HG03469 (cell line): ENCODE results near the gene HTN1.
A peak's percentile ranks its signal among the peaks of the same experiment; 100 is the strongest.
"Not testable (repeated sequence)": the region's sequence is repeated elsewhere in the genome, so short reads cannot be mapped to it uniquely, and the experiment has no call there.

ENCODE experiments used
- ATAC-seq: cut with Tn5 transposase; IDR thresholded peaks from one replicate; pipeline ENCODE4 v1.9.1; 2021; ENCODE audit warnings: mild to moderate bottlenecking, moderate library complexity, moderate number of reproducible peaks; ENCODE audit not compliant: unreplicated experiment

Gene HTN1

DNA sequence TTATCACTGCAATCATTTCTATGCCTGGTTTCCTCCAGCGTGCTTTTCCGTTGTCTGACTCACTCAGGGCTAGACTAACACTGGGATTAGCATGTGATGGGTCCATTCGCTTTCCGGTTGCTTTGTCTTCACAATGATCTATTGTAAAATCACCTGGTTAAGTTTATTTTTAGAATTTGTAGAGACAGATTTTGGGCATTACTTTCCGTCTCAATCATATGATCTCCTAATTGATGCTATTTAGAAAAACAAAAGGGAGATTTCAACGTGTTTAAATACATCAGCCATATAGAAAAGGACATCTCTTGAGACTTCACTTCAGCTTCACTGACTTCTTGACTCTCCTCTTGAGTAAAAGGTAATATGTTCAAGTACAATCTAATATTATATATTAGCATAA lies at the start of gene HTN1:
HTN1 (plus strand) TSS at position 301 of the 400 bp plus-strand sequence. CDS start 2,639 bp downstream, outside the sequence.
- ATAC-seq, result not testable (repeated sequence)

- ATAC-seq, result no peak
Observed at GRCh38 chr4:70000711-70001110, 49.5 kb upstream of the HTN1 start.

GRCh38 chr4:70002507-70002906 lies 47.7 kb upstream of the HTN1 start:
- no peak for ATAC-seq

DNA sequence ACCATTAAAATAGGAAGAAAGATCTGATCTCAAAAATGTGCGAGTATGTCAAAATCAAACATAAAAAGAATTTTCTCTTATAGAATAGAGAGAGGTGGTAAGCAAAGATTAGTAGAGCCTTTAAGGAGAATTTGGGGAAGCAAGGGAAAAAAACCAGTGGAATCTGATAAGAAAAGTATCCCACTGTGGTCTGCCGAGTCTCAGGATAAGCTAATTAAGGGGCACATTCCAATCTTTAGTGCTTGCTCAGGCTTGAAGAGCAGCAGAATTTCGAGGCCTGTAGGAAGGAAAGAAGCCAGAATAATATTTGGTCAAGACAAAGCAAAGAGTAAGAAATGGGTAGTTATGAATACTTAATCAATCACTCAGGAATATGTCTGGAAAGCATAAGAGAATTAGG lies 41.5 kb upstream of the HTN1 start:
- no peak for ATAC-seq

GRCh38 chr4:70019006-70019405 lies 31.2 kb upstream of the HTN1 start:
- ATAC-seq, result not testable (repeated sequence)

- ATAC-seq, result no peak
Observed at GRCh38 chr4:70023218-70023617, 27.0 kb upstream of the HTN1 start.

DNA sequence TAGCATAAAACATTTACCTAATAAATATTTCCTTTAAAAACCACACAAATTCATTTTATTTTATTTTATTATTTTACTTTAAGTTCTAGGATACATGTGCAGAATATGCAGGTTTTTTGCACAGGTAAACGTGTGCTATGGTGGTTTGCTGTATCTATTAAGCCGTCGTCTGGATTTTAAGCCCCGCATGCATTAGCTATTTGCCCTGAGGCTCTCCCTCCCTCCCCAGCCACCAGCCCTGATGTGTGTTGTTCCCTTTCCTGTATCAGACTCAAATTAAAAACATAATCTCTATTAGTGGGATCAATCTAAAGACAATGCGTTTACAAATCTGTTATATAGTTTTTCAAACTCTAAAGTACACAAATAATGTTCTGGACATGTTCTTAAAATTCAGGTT lies 23.2 kb upstream of the HTN1 start:
- ATAC-seq, result no peak

DNA sequence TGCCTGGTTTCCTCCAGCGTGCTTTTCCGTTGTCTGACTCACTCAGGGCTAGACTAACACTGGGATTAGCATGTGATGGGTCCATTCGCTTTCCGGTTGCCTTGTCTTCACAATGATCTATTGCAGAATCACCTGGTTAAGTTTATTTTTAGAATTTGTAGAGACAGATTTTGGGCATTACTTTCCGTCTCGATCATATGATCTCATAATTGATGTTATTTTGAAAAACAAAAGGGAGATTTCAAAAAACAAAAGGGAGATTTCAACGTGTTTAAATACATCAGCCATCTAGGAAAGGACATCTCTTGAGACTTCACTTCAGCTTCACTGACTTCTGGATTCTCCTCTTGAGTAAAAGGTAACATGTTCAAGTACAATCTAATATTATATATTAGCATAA lies 22.1 kb upstream of the HTN1 start, which contains the start of gene HTN3:
HTN3 (plus strand) TSS at position 301 of the 400 bp plus-strand sequence. CDS start 2,282 bp downstream, outside the sequence.
- not testable (repeated sequence) for ATAC-seq

- ATAC-seq, result not testable (repeated sequence)
Observed at GRCh38 chr4:70037559-70037958, 12.7 kb upstream of the HTN1 start.

GRCh38 chr4:70039928-70040327 lies 10.3 kb upstream of the HTN1 start:
- not testable (repeated sequence) for ATAC-seq

GRCh38 chr4:70041652-70042286 lies 8.5 kb upstream of the HTN1 start:
- ATAC-seq, result no peak

- ATAC-seq, result not testable (repeated sequence)
Observed at GRCh38 chr4:70056534-70056933, 6.3 kb downstream of the HTN1 start.

DNA sequence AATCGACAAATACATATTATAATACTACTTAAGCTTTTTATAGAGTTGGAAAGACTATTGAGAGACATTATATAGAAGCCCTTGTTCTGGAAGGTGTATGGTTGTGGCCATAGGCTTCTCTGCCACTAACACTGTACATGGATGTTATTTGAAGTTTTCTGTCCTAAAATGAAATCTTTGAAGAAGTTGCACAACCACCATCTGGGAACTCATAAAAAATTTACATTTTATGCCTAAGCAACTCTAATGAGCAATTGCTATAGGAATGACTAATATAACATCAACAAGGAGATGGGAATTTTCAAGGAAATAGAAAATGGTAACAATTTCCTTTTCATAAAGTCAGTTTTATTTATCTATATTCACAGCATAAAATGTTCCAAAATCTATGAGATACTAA lies 7.4 kb downstream of the HTN1 start:
- ATAC-seq, result no peak

- ATAC-seq, result no peak
Observed at GRCh38 chr4:70059149-70059548, 8.9 kb downstream of the HTN1 start.

- peak; percentile 94 for ATAC-seq
Observed at GRCh38 chr4:70062000-70062399, 11.8 kb downstream of the HTN1 start.

DNA sequence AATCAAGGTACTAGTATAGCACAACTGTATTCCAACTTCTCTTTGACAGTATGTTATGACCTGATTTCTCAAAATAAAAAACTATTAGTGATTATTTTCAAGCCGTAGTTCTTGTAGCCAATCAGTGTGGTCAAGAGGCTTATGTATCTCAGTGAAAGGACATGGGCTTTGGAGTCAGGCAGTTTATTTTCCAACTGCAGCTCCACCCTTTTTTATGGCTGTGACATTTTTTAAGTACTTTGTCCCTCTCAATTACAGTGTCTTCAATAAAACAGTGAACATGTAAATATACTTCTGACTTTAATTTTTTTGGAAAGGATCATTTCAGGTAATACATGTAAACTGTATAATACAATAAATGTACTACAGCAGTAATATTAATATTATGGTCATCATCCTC lies 30.0 kb downstream of the HTN1 start:
- ATAC-seq, result no peak

DNA sequence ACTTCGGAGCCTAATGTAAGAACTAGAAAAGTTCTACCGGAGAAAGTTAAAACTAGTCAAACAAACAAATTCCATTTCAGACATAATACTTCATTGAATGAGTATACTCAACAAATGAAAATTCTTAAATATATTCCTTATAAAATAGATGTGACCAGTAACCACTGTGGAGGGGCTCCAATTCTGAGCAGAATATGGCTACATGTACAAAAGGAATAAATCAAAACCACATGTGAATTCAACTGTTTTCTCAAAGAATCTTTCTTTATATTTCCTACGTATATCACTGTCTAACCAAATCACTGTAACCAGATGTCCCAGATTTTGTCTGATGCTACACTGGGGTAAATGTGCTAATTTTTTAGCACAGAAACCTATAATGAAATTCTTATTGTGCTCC lies 49.0 kb downstream of the HTN1 start:
- no peak for ATAC-seq
